Retinal pigment epithelial cell (primary cell): Measurements from ENCODE around the gene ATG2B.

Experiments used
- DNase-seq: peaks from one replicate; pipeline ENCODE4 v3.0.0-alpha.2; 2010; ENCODE audit warnings: low read depth
- H3K4me3 ChIP-seq: 2 replicates; pipeline ENCODE4 v1.5.1; 2011; ENCODE audit warnings: mild to moderate bottlenecking, low read length, control low read depth, moderate library complexity
- TF ChIP-seq, protein P1 (sequence below): conservative IDR thresholded peaks from 2 replicates; pipeline ENCODE4 v1.5.1; 2011; ENCODE audit warnings: low read depth, low read length, control low read depth, inconsistent platforms

The ATG2B gene

DNA sequence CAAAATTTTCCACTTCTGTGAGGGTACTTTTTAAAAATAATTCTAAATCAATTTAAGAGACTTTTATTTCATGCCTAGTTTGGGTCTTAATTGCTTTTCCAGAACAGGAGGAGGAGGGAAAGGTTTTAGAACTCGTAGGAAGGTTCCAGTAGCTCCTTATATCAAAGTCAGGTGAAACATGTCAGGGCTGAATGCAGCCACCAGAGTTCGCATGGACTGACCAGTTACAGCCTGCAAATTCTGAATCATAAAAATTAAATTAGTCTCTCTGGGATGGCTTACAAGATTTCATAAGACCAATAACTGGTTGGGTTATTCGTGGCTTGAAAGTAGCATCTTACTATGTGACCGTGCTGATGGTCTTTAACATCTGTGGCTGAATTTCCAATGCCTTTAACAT lies 106.7 kb downstream of the ATG2B start:
- no peak for DNase-seq
- TF ChIP-seq, protein P1, sequence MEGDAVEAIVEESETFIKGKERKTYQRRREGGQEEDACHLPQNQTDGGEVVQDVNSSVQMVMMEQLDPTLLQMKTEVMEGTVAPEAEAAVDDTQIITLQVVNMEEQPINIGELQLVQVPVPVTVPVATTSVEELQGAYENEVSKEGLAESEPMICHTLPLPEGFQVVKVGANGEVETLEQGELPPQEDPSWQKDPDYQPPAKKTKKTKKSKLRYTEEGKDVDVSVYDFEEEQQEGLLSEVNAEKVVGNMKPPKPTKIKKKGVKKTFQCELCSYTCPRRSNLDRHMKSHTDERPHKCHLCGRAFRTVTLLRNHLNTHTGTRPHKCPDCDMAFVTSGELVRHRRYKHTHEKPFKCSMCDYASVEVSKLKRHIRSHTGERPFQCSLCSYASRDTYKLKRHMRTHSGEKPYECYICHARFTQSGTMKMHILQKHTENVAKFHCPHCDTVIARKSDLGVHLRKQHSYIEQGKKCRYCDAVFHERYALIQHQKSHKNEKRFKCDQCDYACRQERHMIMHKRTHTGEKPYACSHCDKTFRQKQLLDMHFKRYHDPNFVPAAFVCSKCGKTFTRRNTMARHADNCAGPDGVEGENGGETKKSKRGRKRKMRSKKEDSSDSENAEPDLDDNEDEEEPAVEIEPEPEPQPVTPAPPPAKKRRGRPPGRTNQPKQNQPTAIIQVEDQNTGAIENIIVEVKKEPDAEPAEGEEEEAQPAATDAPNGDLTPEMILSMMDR, result no peak
- H3K4me3 ChIP-seq, result no peak overlapping the region

DNA sequence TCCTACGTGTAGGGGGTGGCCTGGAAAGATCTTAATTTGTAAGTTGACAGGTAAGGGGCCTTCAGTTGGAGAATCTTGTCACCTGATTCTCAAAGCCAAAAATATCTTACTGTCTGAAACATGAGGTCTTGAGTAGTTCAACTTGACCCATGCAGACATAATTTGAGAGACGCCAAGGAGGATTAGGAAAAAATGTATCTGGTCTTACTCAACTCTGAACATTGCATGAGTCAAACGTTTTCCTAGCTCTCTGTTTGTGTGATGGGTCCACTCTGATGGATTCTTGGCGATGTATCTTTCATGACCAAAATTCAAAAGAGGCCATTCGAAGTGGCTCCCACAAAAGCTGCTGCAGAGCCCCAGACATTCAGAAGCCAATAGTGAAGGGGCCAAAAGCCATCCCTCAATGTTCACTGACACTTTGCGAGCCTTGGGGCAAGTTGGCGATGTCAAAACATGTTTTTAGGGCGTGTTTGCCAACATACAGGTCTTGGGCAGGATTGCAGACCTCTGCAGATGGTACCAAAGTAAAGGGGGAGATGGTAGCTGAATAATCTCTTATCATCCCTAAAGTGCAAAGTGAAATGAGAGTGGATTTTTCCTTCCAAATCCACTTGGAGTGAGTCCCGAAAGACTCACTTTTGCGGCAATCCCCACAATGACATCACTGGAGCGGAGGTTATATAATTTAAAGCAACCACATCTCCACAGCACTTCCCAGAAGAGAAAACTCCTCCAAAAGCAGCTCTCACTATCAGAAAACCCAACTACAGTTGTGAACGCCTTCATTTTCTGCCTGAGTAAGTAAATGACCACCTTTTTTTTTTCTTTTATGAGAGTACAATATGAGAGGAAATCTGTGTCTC lies 107.4 kb downstream of the ATG2B start, which contains the start of gene BDKRB1:
Gene BDKRB1, plus strand, starts transcription at position 710 of the 866 bp plus-strand sequence. CDS start 7,473 bp downstream, outside the sequence.
- TF ChIP-seq, protein P1, result no peak
- H3K4me3 ChIP-seq, result no peak within 1 kb of the TSS
- DNase-seq, result peak; percentile 56

DNA sequence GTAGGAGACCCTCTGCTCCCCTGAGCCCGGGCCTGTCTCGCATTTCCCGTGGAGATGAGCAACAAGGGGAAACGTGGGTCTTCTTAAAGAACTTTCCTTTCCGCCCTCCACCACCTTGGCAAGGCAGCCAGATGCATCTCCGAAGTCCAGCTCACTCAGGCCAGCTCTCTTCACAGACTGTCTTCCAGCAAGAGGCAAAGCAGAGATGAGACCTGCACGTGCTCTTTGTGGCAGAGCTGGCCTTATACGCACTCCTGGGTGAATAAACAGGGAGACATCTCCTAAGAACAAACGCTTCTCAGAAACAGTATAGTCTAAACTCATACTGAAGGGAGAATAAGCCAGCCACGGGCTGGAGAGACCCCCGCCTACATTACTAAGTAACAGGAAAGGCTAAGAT lies 108.5 kb downstream of the ATG2B start:
- no peak overlapping the region for H3K4me3 ChIP-seq
- no peak for DNase-seq
- TF ChIP-seq, protein P1, result no peak

DNA sequence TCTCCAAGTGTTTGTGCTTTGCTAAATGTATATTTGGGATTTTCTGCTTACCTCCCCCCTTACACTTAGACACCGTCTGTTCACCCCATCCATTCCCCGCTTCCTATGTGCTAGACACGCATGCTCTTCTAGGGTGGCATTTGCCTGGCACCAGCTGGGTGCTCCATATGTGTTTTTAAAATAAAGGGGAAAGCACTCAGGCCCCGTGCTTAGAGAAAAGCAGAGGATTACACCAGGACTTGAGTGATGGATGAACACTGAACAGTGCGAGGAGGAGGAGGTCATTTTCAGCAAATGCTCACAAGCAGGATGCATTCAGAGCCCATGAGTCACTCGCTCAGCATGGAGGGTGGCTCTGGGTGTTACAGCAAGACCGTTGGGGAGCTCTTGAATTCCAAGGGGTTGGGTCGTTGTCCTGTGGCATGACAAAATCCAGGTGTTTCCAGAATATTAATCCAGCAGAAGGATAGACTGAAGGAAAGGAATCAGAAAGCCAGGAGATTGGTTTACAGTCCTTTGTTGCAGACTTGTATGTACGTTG lies 110.1 kb downstream of the ATG2B start:
- TF ChIP-seq, protein P1, result no peak
- peak; percentile 98 for DNase-seq
- H3K4me3 ChIP-seq, result no peak overlapping the region

DNA sequence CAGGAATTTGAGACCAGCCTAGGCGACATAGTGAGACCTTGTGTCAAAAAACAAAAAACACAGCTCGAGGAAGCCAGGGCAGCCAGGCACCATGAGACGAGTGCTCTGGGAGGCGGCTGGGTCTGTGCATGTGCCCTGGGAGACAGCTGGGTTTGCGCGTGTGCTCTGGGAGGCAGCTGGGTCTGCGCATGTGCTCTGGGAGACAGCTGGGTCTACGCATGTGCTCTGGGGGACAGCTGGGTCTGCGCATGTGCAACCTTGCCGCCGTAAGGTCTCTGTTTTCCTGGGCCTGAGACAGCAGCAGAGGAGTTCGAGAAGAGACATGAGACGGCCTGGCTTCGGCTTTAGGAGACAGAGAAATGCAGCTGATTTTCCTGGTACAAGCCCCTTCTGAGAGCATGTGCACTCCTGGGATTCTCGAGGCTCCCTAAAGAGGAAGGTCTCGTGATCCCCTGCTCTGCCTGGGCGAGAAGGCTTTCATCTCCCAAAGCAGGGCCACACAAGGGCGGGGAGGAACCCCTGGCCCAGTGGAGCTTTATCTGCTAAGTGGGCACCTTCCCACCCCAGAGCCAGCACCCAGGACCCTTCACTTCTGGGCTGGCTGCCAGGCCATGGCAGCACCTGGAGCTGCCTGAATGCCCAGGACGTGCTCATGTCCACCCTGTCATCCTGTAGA lies 110.7 kb downstream of the ATG2B start:
- H3K4me3 ChIP-seq, result no peak overlapping the region
- no peak for DNase-seq
- TF ChIP-seq, protein P1, result no peak

DNA sequence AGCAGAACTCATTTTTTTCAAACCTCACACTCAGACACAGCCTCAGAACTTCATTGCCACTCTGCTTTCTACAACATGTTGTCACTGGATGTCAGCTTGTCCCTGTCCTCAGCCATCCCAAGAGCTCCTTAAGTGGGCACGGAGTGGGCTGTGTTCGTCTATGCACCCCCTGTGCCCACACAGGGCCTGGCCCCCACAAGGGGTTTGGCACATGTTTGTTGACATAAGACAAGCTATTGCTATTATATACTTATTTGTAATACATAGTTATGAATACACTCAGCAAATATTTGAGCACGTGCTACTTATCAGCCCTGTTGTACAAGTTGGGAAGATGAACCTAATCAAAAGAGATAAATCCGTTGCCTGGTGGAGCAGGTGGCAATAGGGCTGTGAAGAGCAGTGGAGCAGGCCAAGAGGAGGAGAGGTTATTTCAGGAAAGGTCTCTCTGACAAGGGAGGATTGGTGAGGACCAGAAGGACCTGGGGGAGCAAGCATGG lies 111.4 kb downstream of the ATG2B start:
- no peak overlapping the region for H3K4me3 ChIP-seq
- TF ChIP-seq, protein P1, result no peak
- DNase-seq, result no peak
